GM19240 (cell line): ENCODE results near the gene EXOC4.
"Not testable (repeated sequence)": the region's sequence is repeated elsewhere in the genome, so short reads cannot be mapped to it uniquely, and the experiment has no call there.

Source experiments
- DNase-seq: peaks from one replicate; pipeline ENCODE4 v3.0.0; 2011; ENCODE audit warnings: low spot score; ENCODE audit not compliant: insufficient read length

EXOC4 gene

DNA sequence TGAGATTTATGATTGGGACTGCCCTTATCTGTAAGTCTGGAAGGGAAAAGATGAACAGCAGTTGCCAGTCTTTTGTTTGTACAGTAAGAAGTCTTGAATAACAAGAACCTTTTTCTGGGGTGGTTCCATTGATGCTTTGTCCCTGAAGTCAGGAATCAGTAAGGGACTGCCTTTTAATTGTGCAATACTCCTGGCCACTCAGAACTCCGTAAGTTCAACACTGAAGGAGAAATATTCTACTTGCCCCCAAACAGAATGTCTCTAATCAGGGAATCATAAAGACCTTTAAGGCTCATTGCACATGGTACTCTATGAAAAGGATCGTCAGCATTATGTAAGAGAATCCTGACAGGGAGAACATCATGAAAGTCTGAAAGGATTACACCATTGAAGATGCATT lies 361.4 kb downstream of the EXOC4 start:
- no peak for DNase-seq

DNA sequence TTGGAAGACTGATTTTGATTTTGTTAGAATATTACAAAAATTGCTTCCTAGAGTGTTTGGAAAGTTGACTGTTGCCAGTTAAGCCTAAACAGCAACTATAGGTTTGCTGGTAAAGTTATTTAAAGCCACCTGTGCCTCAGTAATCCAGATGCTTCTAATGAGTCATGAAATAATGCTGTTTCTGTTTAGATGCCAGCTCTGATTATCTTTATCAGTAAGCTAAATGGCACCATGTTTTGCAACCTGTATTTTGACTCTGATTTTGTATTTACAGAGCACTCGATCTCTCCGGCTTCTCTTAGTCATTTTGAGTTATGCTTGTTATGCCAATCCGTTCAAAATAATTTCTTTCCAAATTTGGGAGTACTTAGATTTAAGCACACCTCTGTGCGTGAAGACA lies 366.1 kb downstream of the EXOC4 start:
- DNase-seq: no peak

DNA sequence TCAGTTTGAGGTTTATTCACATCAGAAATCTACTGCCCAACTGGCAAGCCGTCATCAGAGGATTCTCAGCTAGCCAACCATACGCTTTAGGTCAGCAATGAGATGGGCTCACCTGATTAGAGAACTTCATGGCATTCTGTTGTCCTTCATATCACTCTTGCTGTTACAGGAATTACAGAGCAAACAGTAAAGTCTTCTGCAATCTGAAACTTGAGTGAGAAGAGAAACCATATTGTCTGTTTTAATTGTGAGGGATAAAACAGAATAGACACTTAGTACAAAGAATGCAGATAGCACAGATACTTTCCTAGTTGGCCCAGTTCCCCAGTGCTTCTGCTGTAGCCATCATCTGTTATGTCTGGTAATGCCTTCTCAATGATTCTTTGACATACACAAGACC lies 366.6 kb downstream of the EXOC4 start:
- no peak for DNase-seq

DNA sequence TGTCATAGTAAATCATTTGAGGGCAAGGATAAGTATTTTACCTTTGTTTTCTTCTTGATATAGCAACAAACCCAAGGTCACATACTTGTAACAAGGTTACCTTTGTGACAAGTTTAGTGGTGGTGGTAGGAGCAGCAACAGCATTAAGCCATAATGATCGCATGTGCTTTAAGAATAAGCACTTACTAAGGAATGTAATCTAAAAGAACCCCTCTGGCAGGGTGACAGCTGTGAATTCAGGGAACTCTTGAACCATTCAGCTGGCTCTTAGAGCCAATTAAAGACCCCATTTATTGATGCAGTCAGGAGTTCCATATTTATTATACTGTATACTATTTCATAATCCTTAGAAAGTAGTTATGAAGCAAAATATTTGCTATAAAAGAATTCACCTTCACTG lies 370.8 kb downstream of the EXOC4 start:
- DNase-seq: no peak

DNA sequence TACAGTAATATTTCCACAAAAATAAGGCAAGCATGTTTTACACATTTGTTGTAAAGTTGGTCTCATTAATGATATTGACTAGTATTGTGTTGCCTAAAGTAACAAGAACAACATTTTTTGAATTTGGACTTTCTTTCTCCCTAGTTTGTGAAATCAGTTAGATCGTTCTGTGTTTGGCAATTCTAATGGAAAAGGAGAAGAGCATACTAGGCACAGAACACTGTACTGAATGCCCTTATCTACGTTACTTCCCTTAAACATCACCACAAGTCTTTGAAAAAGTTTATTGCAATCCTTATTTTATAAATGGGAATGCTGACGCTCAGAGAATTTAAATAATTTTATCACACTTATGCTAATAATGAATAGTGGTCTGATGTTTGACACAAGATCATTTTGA lies 372.2 kb downstream of the EXOC4 start:
- DNase-seq: no peak

DNA sequence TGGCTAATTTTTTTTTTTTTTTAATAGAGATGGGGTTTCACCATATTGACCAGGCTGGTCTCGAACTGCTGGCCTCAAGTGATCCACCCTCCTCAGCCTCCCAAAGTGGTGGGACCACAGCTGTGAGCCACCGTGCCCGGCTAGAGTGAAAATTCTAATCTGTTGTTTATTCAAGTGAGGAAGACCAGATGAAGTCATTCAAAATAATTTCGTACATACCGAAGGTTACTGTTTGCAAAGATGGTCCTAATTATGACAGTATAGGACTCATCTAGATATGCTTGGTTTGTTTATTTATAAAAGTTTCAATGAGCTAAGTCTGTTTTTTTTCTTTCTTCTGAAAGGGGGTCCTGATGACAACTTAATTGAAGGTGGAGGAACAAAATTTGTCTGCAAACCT lies 376.8 kb downstream of the EXOC4 start:
- DNase-seq: no peak

DNA sequence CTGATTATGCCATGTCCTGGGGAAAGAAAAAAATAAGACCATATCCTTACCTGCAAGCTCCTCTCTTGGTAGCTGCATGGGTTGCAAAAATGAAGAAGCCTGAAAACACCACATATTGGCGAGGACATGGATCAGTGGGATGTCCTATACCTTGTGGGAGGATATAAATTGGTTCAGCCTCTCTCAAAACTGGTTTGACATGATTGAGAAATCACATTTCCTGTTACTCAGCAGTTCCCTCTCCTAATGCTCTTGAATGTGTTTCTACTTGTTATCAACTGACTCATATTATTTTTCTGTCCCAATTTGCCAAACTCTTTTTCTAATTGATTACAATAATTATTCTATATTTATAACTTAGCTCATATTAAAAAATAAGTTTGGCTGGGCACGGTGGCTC lies 380.2 kb downstream of the EXOC4 start:
- DNase-seq: no peak

DNA sequence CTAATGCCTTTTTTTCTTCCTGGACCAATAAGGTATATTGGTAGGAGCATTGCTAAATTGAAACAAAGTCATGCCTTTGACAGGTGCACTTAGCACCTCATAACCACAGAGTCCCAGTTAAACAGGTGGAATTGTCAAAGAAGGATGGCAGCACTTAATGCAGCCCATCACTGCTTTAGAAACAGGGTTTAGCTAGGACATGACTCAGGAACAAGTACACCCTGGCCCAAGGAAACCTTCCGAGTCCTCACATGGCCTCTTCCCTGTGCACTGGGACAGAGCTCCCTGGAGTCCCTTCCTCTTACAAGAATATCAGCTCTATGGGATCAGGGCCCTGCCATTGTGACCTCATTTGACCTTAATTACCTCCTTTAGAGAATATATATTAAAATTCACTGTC lies 382.7 kb downstream of the EXOC4 start:
- DNase-seq: no peak

DNA sequence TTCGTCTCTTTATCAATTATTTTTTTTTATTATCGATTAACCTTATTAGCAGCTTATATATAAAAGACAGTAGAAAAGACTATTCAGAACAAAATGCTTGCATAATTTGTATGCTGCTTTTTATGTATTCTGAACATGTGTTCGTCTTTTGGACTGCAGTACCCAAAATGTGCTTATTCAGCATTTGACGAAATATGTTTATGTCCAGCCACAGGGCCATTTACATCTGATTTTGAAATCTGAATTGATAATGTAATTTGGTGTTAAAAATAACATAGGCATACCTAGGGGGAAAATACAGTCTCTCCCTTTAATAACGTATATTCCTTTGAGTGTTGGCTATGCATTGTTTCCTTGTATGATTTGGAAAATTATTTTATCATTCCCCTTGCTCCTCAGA lies 386.0 kb downstream of the EXOC4 start:
- no peak for DNase-seq

DNA sequence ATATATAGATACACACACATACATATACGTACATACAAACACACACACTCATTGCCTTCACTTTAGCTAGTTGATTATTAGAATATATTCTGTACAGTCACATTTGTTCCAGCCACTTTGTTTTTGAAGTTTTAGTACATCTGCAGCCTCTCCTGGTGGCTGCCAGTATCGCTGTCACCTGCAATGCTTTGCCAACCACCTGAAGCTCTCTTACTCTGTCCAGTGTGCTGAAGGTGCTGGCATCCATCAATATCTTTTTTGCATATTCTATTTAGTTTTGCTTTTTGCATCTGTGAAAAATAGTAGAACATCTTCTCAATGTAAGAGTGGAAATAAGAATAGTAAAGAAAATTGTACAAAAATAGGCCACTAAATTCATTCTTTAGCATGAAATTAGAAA lies 388.6 kb downstream of the EXOC4 start:
- no peak for DNase-seq

DNA sequence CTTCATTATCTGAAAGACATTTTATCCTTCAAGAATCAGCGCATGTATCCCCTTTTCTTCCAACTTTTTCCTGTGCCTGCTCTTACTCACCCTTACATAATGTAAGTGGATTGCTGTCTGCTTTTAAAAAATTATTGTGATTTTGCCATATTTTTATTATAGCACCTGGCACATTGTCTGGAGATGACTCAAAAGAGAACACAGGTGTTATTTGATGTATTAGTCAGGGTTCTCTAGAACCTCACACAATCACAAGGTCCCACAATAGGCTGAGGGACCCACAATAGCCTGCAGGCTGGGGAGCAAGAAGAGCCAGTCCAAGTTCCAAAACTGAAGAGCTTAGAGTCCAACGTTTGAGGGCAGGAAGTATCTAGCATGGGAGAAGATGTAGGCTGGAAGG lies 390.0 kb downstream of the EXOC4 start:
- DNase-seq: no peak

DNA sequence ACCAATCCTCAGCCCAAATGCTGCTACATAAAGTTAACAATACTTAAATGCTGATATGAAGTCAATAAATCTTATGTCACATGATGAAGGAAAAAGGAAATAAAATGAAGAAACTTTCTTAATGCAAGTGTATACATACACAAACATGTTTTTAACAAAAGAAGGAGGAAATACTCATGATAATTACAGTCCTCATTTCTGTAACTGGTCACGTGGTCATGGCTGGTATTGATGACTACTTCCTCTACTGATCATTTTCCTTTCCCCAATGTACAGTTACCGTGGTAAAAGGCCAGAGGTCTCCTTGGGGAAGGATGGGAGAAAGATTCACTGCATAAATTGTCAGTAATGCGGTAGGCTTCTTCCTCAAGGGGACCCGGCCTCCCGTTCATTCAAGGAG lies 390.8 kb downstream of the EXOC4 start:
- not testable (repeated sequence) for DNase-seq

DNA sequence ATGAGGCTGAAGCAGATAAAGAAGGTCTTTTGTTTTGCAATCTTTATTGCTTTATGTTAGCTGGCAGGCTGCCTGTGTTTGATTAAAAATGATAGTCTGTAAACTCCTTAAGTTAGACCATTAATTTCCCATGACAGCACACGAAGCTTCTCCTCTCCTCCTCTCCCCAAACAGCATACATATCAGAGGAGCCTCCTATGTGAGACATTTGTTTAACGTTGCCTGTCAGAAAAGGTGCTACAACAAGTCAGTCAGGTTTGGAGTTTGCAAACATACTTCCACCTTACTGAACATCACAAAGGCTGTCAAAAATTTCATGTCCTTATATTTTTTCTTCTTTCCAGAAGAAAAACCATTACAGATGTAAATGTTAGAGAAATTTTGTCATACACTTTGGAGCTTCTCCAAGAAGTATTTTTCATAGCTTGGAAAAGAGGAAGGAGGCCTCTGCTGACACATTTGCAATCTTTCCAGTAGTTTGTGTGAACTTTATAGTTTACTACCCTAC lies 393.1 kb downstream of the EXOC4 start:
- DNase-seq: no peak

DNA sequence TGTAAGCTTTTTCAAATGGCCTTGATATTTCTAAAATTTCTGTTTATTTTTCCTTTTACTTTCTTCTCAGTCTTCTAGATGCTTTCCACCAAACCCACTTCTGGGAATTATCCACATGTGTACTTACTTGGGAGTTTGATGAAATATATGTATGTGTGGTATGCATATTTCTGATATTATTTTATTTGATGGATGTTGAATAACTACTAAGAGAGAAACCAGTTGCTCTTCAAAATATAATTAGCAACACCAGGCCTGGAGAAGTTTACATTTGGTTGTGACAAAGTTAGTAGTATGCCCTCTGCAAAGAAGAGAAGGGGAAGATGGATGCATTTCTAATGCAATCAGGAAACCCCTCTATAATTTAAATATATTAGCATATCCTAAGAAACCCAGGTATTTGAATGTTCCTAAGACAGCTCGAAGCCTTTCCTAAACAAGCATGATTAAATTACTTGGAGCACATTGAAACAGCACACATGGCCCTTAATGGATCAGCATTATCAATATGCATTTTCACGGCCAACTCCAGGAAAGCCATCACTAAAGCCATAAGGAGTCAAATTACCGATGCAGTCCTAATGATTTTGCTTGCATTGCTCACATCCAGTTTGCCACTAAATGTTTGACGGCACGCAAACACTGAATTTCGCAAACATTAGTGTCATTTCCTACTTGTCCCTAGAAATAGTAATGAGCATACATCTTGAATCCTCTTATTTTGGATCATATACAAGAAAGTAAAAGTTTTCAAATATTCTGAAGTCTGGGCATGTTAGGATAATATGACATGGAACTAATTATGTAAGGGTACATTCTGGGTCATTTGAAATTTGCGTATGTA lies 393.8 kb downstream of the EXOC4 start:
- DNase-seq: no peak

DNA sequence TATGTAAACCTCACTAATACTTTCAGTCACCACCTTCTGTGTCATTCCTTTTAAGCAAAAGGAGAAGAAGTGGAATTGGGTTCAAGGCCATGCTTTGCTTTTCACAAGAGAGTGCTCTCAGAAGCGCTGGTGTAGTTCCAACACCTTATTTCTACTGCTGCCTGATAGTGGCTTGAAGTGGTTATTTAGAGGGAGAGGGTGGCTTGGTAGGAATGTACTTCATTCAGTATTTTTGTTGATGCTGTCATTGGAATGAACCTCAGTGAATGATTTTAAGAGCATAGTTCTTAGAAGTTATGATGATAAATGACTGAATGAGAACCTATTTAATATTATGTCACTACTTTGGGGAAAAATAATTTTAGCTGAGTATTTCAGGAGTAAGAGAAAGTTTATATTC lies 396.7 kb downstream of the EXOC4 start:
- DNase-seq: no peak

DNA sequence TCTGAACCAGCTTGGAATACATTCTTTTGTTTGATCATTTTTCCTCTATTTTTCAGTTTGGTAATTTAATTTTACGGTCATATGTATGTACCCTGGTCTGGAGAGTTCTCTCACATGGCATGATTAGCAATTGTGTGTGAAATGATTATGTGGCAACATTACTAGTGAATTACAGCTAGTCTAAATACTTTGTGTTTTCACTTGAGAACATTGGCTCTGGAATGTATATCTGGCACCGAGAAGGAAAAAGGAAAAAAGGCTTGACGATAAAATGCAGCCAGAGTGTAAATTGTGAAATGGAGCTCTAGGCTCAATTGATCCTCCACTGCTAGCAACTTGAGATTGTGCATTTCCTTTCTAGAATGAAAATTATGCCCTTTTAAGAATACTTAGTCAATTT lies 397.2 kb downstream of the EXOC4 start:
- no peak for DNase-seq

DNA sequence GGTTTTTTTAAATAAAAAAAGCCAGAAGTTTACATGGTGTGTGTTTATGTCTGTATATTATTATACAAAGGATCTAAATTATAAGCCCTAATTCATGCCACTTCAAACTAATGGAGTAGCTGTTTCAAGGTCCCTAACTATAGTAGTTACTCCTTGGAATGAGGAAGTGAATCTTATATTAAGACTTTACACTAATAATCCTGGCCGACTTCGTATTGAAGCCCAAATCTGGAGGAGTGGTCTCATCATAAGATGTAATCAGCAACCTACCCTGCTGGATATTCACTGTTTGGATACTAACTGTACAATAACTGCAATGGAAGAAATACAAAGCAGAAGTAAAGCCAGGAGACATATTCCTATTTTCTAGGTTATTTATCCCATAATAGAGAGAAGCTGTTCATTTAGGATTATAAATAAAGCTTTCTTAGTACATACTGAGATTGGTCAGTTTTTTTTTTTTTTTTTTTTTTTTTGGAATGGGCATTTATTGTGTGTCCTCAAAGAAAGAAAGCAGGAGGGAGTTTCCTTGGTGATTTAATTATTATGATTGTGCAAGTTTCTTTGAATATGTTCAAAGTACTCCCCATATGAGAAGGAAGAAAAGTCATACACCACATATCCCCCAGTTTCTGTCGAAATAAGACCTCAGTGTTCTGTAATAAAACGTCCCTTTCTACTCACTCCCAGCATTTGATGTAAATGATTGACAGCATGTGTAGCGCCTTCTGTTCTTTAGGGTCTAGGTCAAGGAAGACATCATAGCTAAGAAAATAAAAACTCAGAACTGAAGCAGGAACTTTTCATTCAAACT lies 397.8 kb downstream of the EXOC4 start:
- no peak for DNase-seq

DNA sequence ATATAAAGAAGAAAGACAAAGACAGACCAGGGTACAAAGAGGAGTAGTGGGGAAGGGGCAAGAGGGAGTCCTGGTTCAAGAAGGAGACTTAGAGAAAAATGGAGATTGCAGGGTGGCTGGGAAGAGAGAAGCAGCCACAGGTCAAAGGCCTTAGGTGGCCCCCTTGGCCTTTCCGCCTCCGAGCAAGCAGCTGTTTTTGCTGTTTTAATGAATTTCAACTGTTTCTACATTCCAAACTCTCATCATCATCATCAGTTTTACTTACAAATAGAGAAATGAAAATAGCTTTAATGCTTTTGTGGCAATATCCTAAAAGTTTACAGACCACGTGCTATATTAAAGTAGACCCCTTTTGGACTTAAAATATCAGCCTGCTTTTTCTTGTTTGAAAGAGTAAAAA lies 399.7 kb downstream of the EXOC4 start:
- no peak for DNase-seq

DNA sequence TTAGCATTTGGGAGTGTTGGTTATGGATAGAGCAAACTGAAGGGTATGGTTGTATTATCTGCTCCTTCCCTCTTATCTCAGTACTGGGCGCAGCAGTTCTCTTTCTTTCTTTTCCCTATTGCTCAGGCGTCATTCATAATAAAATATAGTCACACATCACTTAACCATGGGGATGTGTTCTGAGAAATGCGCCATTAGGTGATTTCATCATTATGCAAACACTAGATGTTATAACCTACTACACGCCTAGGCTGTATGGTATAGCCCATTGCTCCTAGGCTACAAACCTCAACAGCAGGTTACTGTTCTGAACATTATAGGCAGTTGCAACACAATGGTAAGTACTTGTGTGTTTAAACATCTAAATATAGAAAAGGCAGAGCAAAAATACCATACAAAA lies 401.7 kb downstream of the EXOC4 start:
- no peak for DNase-seq

DNA sequence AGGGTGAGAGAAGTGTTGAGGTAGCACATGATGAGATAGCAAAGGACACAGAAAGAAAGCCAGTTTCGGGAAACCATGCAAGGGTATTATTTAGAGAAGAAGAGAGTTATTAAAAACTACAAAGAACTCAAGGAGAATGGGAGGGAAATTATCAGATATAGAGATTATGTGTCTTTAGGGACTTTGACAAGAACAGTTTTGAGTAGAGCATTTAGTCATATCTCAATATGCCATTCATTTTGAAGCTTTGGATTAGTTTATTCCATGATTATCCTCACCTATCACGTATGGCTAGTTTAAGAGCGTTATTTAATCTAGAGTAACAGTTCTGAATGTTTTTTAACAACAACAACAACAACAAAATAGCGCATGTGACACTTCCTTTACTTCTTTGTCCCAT lies 409.4 kb downstream of the EXOC4 start:
- no peak for DNase-seq

DNA sequence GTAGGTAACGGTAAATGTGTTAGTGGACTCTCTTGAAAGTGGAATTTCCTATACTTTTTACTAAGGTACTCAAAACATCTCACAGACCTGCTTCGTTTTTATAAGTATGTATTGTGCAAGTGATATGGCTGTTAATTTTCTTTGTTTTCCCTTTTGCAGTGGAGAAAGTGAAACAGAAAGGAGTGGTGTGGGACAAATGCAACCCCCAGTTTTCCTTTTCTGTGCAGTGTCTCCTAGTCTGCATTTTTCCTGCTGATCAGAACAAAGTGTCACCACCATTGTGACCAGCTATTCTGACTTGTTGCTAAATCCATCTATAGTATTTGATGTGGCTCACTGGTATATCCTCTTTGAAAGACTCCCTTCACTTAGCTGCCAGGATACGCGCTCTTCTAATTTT lies 410.0 kb downstream of the EXOC4 start:
- DNase-seq: no peak

DNA sequence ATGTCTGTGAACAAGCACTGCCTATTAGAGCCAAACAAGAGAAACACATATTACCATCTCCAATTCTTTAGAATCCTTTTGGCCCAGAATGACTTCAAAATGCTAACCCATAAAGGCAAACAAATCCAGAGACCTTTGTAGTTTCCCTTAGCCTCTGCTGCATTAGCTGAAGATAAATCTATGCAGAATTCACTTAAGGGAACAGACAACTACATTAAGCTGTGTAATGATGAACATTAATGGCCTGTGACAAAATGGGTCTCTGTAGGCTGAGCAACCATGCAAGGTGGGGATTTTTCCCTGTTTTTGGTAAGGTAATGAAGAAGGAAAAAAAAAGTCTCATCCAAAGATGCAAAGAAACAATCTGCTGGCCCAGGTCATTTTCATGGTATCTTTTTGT lies 411.6 kb downstream of the EXOC4 start:
- DNase-seq: no peak
